Lower leg skin (tissue), 3 donors: ENCODE results near the gene PLAC1.

Experiments
- CTCF ChIP-seq, 3 donors: fragments of 450-650 bp; IDR thresholded peaks; one replicate each; pipeline ENCODE4 v1.5.1; 2016; ENCODE audit warnings: antibody characterized with exemption in 3 of 3, mild to moderate bottlenecking in 3 of 3, moderate library complexity in 2 of 3
- POLR2A ChIP-seq, 2 donors: fragments of 450-650 bp; IDR thresholded peaks; one replicate each; pipeline ENCODE4 v1.6.1; 2016 to 2017; ENCODE audit warnings: antibody characterized with exemption in 2 of 2, mild to moderate bottlenecking in 1 of 2, moderate library complexity in 1 of 2

GRCh38 chrX:134688031-134688823, 30.0 kb upstream of the PLAC1 start:
- TF ChIP-seq CTCF (IDR thresholded peaks at IDR 0.05) (no peak), POLR2A (IDR thresholded peaks at IDR 0.05) (no peak)
